Measurements from ENCODE around the gene TMEM88.

- TF ChIP-seq POLR2A (IDR thresholded peaks at IDR 0.05) (no peak), CTCF (IDR thresholded peaks at IDR 0.05) (no peak), EP300 (IDR thresholded peaks at IDR 0.05) (no peak)
Measured at GRCh38 chr17:7880076-7880868, 25.4 kb downstream of the TMEM88 start.

All from tibial nerve (tissue), 4 donors.